Trophoblast cell (in vitro differentiated cells and primary cell): ENCODE data around the gene AK4.
"Not testable (repeated sequence)": the region's sequence is repeated elsewhere in the genome, so short reads cannot be mapped to it uniquely, and the experiment has no call there.

Experiments used
- DNase-seq, 2 donors: peaks; one replicate each; pipeline ENCODE4 v3.0.0-alpha.2; 2016
- H2AFZ ChIP-seq: 2 replicates; pipeline ENCODE4 v1.6.1; 2013; ENCODE audit warnings: low read length, moderate library complexity, mild to moderate bottlenecking; ENCODE audit not compliant: insufficient read depth, poor library complexity
- H2AK5ac ChIP-seq: 2 replicates; pipeline ENCODE4 v1.6.1; 2013; ENCODE audit warnings: mild to moderate bottlenecking, low read length
- H2BK120ac ChIP-seq: 2 replicates; pipeline ENCODE4 v1.6.1; 2013; ENCODE audit warnings: low read length, mild to moderate bottlenecking, moderate library complexity; ENCODE audit not compliant: insufficient read depth, poor library complexity
- H2BK12ac ChIP-seq: 2 replicates; pipeline ENCODE4 v1.6.1; 2013; ENCODE audit warnings: mild to moderate bottlenecking, low read length, moderate library complexity
- H2BK5ac ChIP-seq: 2 replicates; pipeline ENCODE4 v1.6.1; 2013; ENCODE audit warnings: low read length, low read depth, moderate library complexity, mild to moderate bottlenecking; ENCODE audit not compliant: poor library complexity
- H3K14ac ChIP-seq: 2 replicates; pipeline ENCODE4 v1.6.1; 2013; ENCODE audit warnings: mild to moderate bottlenecking, low read length
- H3K18ac ChIP-seq: 2 replicates; pipeline ENCODE4 v1.6.1; 2013; ENCODE audit warnings: mild to moderate bottlenecking, low read length
- H3K23ac ChIP-seq: 2 replicates; pipeline ENCODE4 v1.6.1; 2013; ENCODE audit warnings: low read length
- H3K27ac ChIP-seq: 2 replicates; pipeline ENCODE4 v1.5.1; 2013; ENCODE audit warnings: low read depth, mild to moderate bottlenecking, inconsistent platforms, low read length, moderate library complexity
- H3K27me3 ChIP-seq: 2 replicates; pipeline ENCODE4 v1.6.1; 2013; ENCODE audit warnings: inconsistent platforms, mild to moderate bottlenecking, low read length, moderate library complexity; ENCODE audit not compliant: insufficient read depth
- H3K36me3 ChIP-seq, 2 experiments: 1 replicate in 1 of 2; 2 replicates in 1 of 2; pipeline ENCODE4 v1.6.1; 2013; ENCODE audit warnings: low read length in 2 of 2, mild to moderate bottlenecking in 2 of 2, moderate library complexity in 1 of 2; ENCODE audit not compliant: insufficient read depth in 2 of 2, control insufficient read depth in 1 of 2
- H3K4ac ChIP-seq: 2 replicates; pipeline ENCODE4 v1.6.1; 2013; ENCODE audit warnings: low read depth, mild to moderate bottlenecking, low read length, moderate library complexity
- H3K4me1 ChIP-seq, 2 experiments: 1 replicate in 1 of 2; 2 replicates in 1 of 2; pipeline ENCODE4 v1.6.1; 2013; ENCODE audit warnings: low read length in 2 of 2, mild to moderate bottlenecking in 2 of 2, moderate library complexity in 1 of 2; ENCODE audit not compliant: insufficient read depth in 2 of 2, control insufficient read depth in 1 of 2
- H3K4me2 ChIP-seq: 2 replicates; pipeline ENCODE4 v1.6.1; 2013; ENCODE audit warnings: inconsistent platforms, mild to moderate bottlenecking, low read length, moderate library complexity
- H3K4me3 ChIP-seq: 2 replicates; pipeline ENCODE4 v1.5.1; 2013; ENCODE audit warnings: mild to moderate bottlenecking, low read depth, low read length, inconsistent platforms
- H3K79me1 ChIP-seq: one replicate; pipeline ENCODE4 v1.6.1; 2013; ENCODE audit warnings: low read length
- H3K79me2 ChIP-seq: 2 replicates; pipeline ENCODE4 v1.6.1; 2013; ENCODE audit warnings: low read length, mild to moderate bottlenecking; ENCODE audit not compliant: control insufficient read depth, insufficient read depth, poor library complexity
- H3K9ac ChIP-seq: 2 replicates; pipeline ENCODE4 v1.6.1; 2013; ENCODE audit warnings: mild to moderate bottlenecking, low read length
- H3K9me3 ChIP-seq: 2 replicates; pipeline ENCODE4 v1.6.1; 2013; ENCODE audit warnings: low read depth, mild to moderate bottlenecking, control low read depth, inconsistent platforms, low read length; ENCODE audit not compliant: insufficient read depth
- H4K12ac ChIP-seq: 2 replicates; pipeline ENCODE4 v1.6.1; 2013; ENCODE audit warnings: low read depth, mild to moderate bottlenecking, low read length, moderate library complexity
- H4K8ac ChIP-seq: 2 replicates; pipeline ENCODE4 v1.6.1; 2013; ENCODE audit warnings: low read depth, mild to moderate bottlenecking, low read length, moderate library complexity
- H4K91ac ChIP-seq: one replicate; pipeline ENCODE4 v1.6.1; 2013; ENCODE audit warnings: low read depth, mild to moderate bottlenecking, low read length, moderate library complexity
- WGBS: extraction: QIAGEN DNeasy Blood & Tissue Kit; methylation state at CpG from one replicate; pipeline ENCODE4 v1.1.7; 2013; ENCODE audit warnings: missing lambda C conversion rate; ENCODE audit not compliant: insufficient read length, insufficient coverage; ENCODE audit errors: extremely low coverage; 5-methylcytosine and 5-hydroxymethylcytosine counted together

The AK4 gene

DNA sequence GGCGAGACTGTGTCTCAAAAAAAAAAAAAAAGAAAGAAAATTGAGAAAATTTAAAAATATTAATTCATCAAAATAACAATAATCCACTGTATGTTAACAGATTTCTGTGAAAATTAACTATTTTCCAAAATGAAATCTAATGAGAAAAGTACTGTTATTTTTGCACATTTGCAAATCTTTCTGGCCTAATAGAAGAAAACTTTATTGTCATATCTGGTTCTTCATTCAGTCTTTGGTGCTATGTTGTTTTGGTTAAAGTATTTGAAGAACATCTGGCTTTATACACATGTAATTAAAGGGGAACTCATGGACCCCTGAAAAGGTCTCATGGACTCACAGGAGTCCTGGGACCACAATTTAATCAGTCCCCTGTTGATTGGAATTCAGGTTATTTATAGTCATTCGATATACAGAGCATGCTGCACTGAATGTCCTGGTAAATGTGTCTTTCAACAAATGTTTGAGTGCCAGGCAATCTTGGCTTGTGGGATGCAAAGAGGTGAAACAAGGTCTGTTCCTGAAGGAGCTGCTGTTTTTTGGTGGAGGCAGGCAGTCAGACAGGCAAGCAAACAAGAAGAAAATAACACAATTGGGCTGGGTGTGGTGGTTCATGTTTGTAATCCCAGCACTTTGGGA, 9.0 kb downstream of the AK4 start:
- H3K4ac ChIP-seq: no peak overlapping the region
- DNase-seq: no peak
- no peaks in the 10 kb centered on the region for H3K4me1 ChIP-seq
- no peak overlapping the region for H4K8ac ChIP-seq
- H3K27me3 ChIP-seq: no peaks in the 10 kb centered on the region
- peaks cover 2% of the 10 kb centered on the region for H3K9me3 ChIP-seq
- H4K91ac ChIP-seq: no peak overlapping the region
- no peaks in the 10 kb centered on the region for H3K79me2 ChIP-seq
- H3K4me3 ChIP-seq: no peak overlapping the region
- H2AK5ac ChIP-seq: no peak overlapping the region
- no peak overlapping the region for H2AFZ ChIP-seq
- H3K9ac ChIP-seq: no peak overlapping the region
- H3K27ac ChIP-seq: no peak overlapping the region
- no peak overlapping the region for H4K12ac ChIP-seq
- no peak overlapping the region for H3K4me2 ChIP-seq
- no peak overlapping the region for H2BK120ac ChIP-seq
- no peak overlapping the region for H3K18ac ChIP-seq
- no peaks in the 10 kb centered on the region for H3K36me3 ChIP-seq
- H2BK12ac ChIP-seq: no peak overlapping the region
- H3K23ac ChIP-seq: no peak overlapping the region
- no peaks in the 10 kb centered on the region for H3K79me1 ChIP-seq
- no CpG with 5 or more reads among the region's 2 CpGs for WGBS
- no peak overlapping the region for H3K14ac ChIP-seq
- no peak overlapping the region for H2BK5ac ChIP-seq

GRCh38 chr1:65157546-65157941, 9.5 kb downstream of the AK4 start:
- WGBS: no CpG with 5 or more reads among the region's 4 CpGs
- Histone ChIP-seq H3K18ac (no peak overlapping the region), H4K12ac (no peak overlapping the region), H4K91ac (no peak overlapping the region), H3K36me3 (no peaks in the 10 kb centered on the region), H3K79me2 (no peaks in the 10 kb centered on the region), H3K27ac (no peak overlapping the region), H3K9ac (no peak overlapping the region), H2BK5ac (no peak overlapping the region), H3K14ac (no peak overlapping the region), H2BK120ac (no peak overlapping the region), H4K8ac (no peak overlapping the region), H2AK5ac (no peak overlapping the region), H3K4me3 (no peak overlapping the region), H3K27me3 (no peaks in the 10 kb centered on the region), H2AFZ (no peak overlapping the region), H3K4me1 (no peaks in the 10 kb centered on the region), H3K9me3 (peaks cover 2% of the 10 kb centered on the region), H3K4ac (no peak overlapping the region), H3K79me1 (no peaks in the 10 kb centered on the region), H3K23ac (no peak overlapping the region), H2BK12ac (no peak overlapping the region), H3K4me2 (no peak overlapping the region)
- DNase-seq: no peak

DNA sequence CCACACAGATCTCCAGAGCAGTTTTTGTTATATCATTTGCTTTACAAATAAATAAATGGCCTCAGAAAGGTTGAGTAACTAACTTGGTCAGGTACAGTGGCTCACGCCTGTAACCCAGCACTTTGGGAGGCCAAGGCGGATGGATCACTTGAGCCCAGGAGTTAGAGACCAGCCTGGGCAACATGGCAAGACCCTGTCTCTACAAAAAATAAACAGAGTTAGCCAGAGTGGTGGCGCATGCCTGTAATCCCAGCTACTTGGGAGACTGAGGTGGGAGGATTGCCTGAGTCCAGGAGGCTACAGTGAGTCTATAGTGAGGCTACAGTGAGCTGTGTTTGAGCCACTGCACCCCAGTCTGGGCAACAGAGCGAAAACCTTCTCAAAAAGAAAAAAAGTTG, 11.3 kb downstream of the AK4 start:
- H2BK12ac ChIP-seq, H2BK5ac ChIP-seq, H3K4me2 ChIP-seq, H3K79me1 ChIP-seq, H3K23ac ChIP-seq, H3K27ac ChIP-seq, H3K27me3 ChIP-seq, H4K8ac ChIP-seq, H3K9ac ChIP-seq, H3K14ac ChIP-seq, DNase-seq, H3K36me3 ChIP-seq, H2AFZ ChIP-seq, H4K91ac ChIP-seq, H2BK120ac ChIP-seq, H3K9me3 ChIP-seq, H4K12ac ChIP-seq, H3K18ac ChIP-seq, H3K4me1 ChIP-seq, H3K4me3 ChIP-seq, H3K79me2 ChIP-seq, H2AK5ac ChIP-seq, H3K4ac ChIP-seq: not testable (repeated sequence)
- WGBS: no CpG with 5 or more reads among the region's 4 CpGs

DNA sequence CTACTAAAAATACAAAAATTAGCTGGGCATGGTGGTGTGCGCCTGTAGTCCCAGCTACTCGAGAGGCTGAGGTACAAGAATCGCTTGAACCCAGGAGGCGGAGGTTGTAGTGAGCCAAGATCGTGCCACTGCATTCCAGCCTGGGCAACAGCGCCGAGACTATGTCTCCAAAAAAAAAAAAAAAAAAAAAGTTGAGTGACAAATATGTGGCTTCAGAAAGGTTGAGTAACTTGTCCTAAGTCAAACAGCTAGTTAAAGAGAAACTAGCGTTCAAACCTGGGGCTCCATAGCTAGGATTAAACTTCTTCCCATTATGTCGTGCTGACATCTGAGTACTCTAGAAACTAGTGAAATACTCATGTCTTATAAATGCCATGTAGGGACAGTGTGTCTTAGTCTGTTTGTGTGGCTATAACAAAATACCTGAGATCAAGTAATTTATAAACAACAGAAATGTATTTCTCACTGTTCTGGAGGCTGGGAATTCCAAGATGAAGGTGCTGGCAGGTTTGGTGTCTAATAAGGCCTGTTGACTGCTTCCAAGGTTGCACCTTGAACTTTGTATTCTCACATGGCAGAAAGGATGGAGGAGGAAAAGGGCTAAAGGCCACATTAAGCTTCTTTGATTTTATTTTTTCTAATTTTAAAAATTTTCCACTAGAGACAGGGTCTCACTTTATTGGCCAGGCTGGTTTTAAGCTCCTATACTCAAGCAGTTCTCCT, 12.0 kb downstream of the AK4 start:
- no CpG with 5 or more reads among the region's 9 CpGs for whole genome bisulfite sequencing
- Histone ChIP-seq H3K79me1 (no peaks in the 10 kb centered on the region), H3K27ac (no peak overlapping the region), H3K4me3 (no peak overlapping the region), H3K36me3 (no peaks in the 10 kb centered on the region), H3K18ac (no peak overlapping the region), H4K91ac (no peak overlapping the region), H2BK12ac (no peak overlapping the region), H3K4ac (no peak overlapping the region), H2BK5ac (no peak overlapping the region), H3K27me3 (no peaks in the 10 kb centered on the region), H4K8ac (no peak overlapping the region), H2BK120ac (no peak overlapping the region), H3K79me2 (no peaks in the 10 kb centered on the region), H3K23ac (no peak overlapping the region), H3K4me1 (peaks cover 2 to 4% of the 10 kb centered on the region in 2 experiments), H3K14ac (no peak overlapping the region), H2AFZ (no peak overlapping the region), H2AK5ac (no peak overlapping the region), H3K9me3 (no peaks in the 10 kb centered on the region), H4K12ac (no peak overlapping the region), H3K4me2 (no peak overlapping the region), H3K9ac (no peak overlapping the region)
- no peak for DNase-seq
